GM19043 (cell line): ENCODE data around the gene UGDH.

Experiments
- ATAC-seq: cut with Tn5 transposase; IDR thresholded peaks from one replicate; pipeline ENCODE4 v1.9.1; 2021; ENCODE audit warnings: low read depth; ENCODE audit not compliant: unreplicated experiment

Gene UGDH

GRCh38 chr4:39456946-39457763 is 70.1 kb downstream of the UGDH start:
- ATAC-seq = no peak

- ATAC-seq = no peak
Measured at GRCh38 chr4:39455486-39455885, 71.8 kb downstream of the UGDH start.

GRCh38 chr4:39453738-39454137 is 73.5 kb downstream of the UGDH start:
- no peak for ATAC-seq

GRCh38 chr4:39452860-39453587 is 74.2 kb downstream of the UGDH start:
- no peak for ATAC-seq

- ATAC-seq = no peak
Measured at GRCh38 chr4:39452153-39452859, 74.9 kb downstream of the UGDH start.

GRCh38 chr4:39451423-39452023 is 75.7 kb downstream of the UGDH start:
- no peak for ATAC-seq

- ATAC-seq = no peak
Measured at GRCh38 chr4:39450618-39451017, 76.6 kb downstream of the UGDH start.
